Parathyroid adenoma (tissue), 2 donors: ENCODE data around the gene PIEZO2.

Experiments used
- H2AFZ ChIP-seq: fragments of 300-600 bp; sonication (generic); one replicate; pipeline ENCODE4 v1.7.0; 2017; ENCODE audit warnings: antibody characterized with exemption, mild to moderate bottlenecking
- H3K27ac ChIP-seq: fragments of 300-600 bp; sonication (generic); one replicate; pipeline ENCODE4 v1.7.0; 2017
- H3K27me3 ChIP-seq: fragments of 300-600 bp; sonication (generic); one replicate; pipeline ENCODE4 v1.7.0; 2017; ENCODE audit warnings: low read length; ENCODE audit not compliant: control insufficient read depth, insufficient read depth
- H3K36me3 ChIP-seq: fragments of 300-600 bp; sonication (generic); one replicate; pipeline ENCODE4 v1.7.0; 2017; ENCODE audit warnings: low read length; ENCODE audit not compliant: control insufficient read depth, insufficient read depth
- H3K4me1 ChIP-seq: fragments of 300-600 bp; sonication (generic); one replicate; pipeline ENCODE4 v1.7.0; 2017; ENCODE audit warnings: control low read depth
- H3K4me2 ChIP-seq: fragments of 300-600 bp; sonication (generic); one replicate; pipeline ENCODE4 v1.7.0; 2017; ENCODE audit warnings: low read length
- H3K4me3 ChIP-seq: fragments of 300-600 bp; sonication (generic); one replicate; pipeline ENCODE4 v1.7.0; 2017; ENCODE audit warnings: low read depth, low read length
- H3K79me2 ChIP-seq: fragments of 300-600 bp; sonication (generic); one replicate; pipeline ENCODE4 v1.7.0; 2017; ENCODE audit warnings: control low read depth
- H3K9ac ChIP-seq: fragments of 300-600 bp; sonication (generic); one replicate; pipeline ENCODE4 v1.7.0; 2017; ENCODE audit warnings: mild to moderate bottlenecking
- H3K9me3 ChIP-seq: fragments of 300-600 bp; sonication (generic); one replicate; pipeline ENCODE4 v1.7.0; 2017; ENCODE audit warnings: low read length; ENCODE audit not compliant: control insufficient read depth
- CTCF ChIP-seq: fragments of 300-600 bp; sonication (generic); IDR thresholded peaks from one replicate; pipeline ENCODE4 v1.7.0; 2017; ENCODE audit warnings: antibody characterized with exemption, mild to moderate bottlenecking
- donor health status: primary hyperparathyroidism.

Gene PIEZO2

GRCh38 chr18:11027862-11028261 lies 121.5 kb downstream of the PIEZO2 start:
- Histone ChIP-seq H3K4me1 (no peaks in the 10 kb centered on the region), H3K27ac (no peak overlapping the region), H3K4me3 (no peak overlapping the region), H3K36me3 (no peaks in the 10 kb centered on the region), H3K4me2 (no peak overlapping the region), H2AFZ (no peak overlapping the region), H3K79me2 (no peaks in the 10 kb centered on the region), H3K27me3 (no peaks in the 10 kb centered on the region), H3K9ac (no peak overlapping the region), H3K9me3 (no peaks in the 10 kb centered on the region)
- TF ChIP-seq CTCF, result no peak

GRCh38 chr18:11025671-11026070 lies 123.7 kb downstream of the PIEZO2 start:
- H3K36me3 ChIP-seq, result no peaks in the 10 kb centered on the region
- no peak for TF ChIP-seq CTCF
- no peaks in the 10 kb centered on the region for H3K27me3 ChIP-seq
- no peak overlapping the region for H3K9ac ChIP-seq
- H3K4me2 ChIP-seq, result no peak overlapping the region
- no peak overlapping the region for H2AFZ ChIP-seq
- H3K27ac ChIP-seq, result no peak overlapping the region
- H3K79me2 ChIP-seq, result no peaks in the 10 kb centered on the region
- H3K4me1 ChIP-seq, result no peaks in the 10 kb centered on the region
- no peaks in the 10 kb centered on the region for H3K9me3 ChIP-seq
- no peak overlapping the region for H3K4me3 ChIP-seq

- Histone ChIP-seq H2AFZ (no peak overlapping the region), H3K4me1 (no peaks in the 10 kb centered on the region)
Observed at GRCh38 chr18:11024928-11025669, 124.3 kb downstream of the PIEZO2 start.

GRCh38 chr18:11021477-11021876 lies 127.9 kb downstream of the PIEZO2 start:
- H3K27ac ChIP-seq, result no peak overlapping the region
- no peaks in the 10 kb centered on the region for H3K36me3 ChIP-seq
- no peak overlapping the region for H3K9ac ChIP-seq
- H3K4me1 ChIP-seq, result no peaks in the 10 kb centered on the region
- H3K4me3 ChIP-seq, result no peak overlapping the region
- H3K9me3 ChIP-seq, result no peaks in the 10 kb centered on the region
- no peaks in the 10 kb centered on the region for H3K27me3 ChIP-seq
- no peak overlapping the region for H3K4me2 ChIP-seq
- no peak overlapping the region for H2AFZ ChIP-seq
- no peak for TF ChIP-seq CTCF
- H3K79me2 ChIP-seq, result no peaks in the 10 kb centered on the region

More at GRCh38 chr18:11024928-11025669, 124.3 kb downstream of the PIEZO2 start:
- Histone ChIP-seq H3K79me2 (no peaks in the 10 kb centered on the region), H3K27me3 (no peaks in the 10 kb centered on the region), H3K9me3 (no peaks in the 10 kb centered on the region), H3K9ac (no peak overlapping the region), H3K27ac (no peak overlapping the region), H3K4me2 (no peak overlapping the region), H3K4me3 (no peak overlapping the region), H3K36me3 (no peaks in the 10 kb centered on the region)
- TF ChIP-seq CTCF, result no peak

- Histone ChIP-seq H3K4me2 (no peak overlapping the region), H3K9ac (no peak overlapping the region), H3K27ac (no peak overlapping the region), H3K9me3 (no peaks in the 10 kb centered on the region), H2AFZ (no peak overlapping the region), H3K27me3 (no peaks in the 10 kb centered on the region), H3K36me3 (no peaks in the 10 kb centered on the region), H3K79me2 (no peaks in the 10 kb centered on the region), H3K4me3 (no peak overlapping the region), H3K4me1 (no peaks in the 10 kb centered on the region)
- no peak for TF ChIP-seq CTCF
Observed at GRCh38 chr18:11020877-11021414, 128.4 kb downstream of the PIEZO2 start.
